Heart left ventricle (tissue), 16 donors: ENCODE results near the gene ACTL6B. TPM values are rescaled to one million over a fixed set of nuclear protein-coding genes. Genes with fewer than 3 reads are reported as not detected.

Source experiments
- ATAC-seq, 4 donors: fragments of 200-7000 bp; cut with Tn5 transposase; one replicate each; pipeline ENCODE4 v1.9.1; 2020 to 2022; ENCODE audit warnings: moderate library complexity in 4 of 4, mild to moderate bottlenecking in 3 of 4, moderate number of reproducible peaks in 1 of 4
- DNase-seq, 5 donors: peaks; one replicate each; pipeline ENCODE4 v3.0.0-alpha.2; 2020
- H3K27ac ChIP-seq, 12 donors: fragments of 200-600 bp; sonication (generic) in 4 of 12; one replicate each; pipeline versions ENCODE4 v1.5.0 to v1.8.0; 2016 to 2022; ENCODE audit warnings: mild to moderate bottlenecking in 2 of 12
- H3K27me3 ChIP-seq, 9 donors: fragments of 200-600 bp; sonication (generic) in 2 of 9; one replicate each; pipeline versions ENCODE4 v1.5.1 to v1.8.0; 2016 to 2022; ENCODE audit warnings: mild to moderate bottlenecking in 3 of 9
- H3K36me3 ChIP-seq, 9 donors: fragments of 200-600 bp; sonication (generic) in 2 of 9; one replicate each; pipeline versions ENCODE4 v1.5.0 to v1.8.0; 2018 to 2022; ENCODE audit warnings: mild to moderate bottlenecking in 2 of 9
- H3K4me1 ChIP-seq, 12 donors: fragments of 200-600 bp; sonication (generic) in 4 of 12; one replicate each; pipeline versions ENCODE4 v1.5.0 to v1.8.0; 2016 to 2022; ENCODE audit warnings: mild to moderate bottlenecking in 3 of 12
- H3K4me3 ChIP-seq, 12 donors: fragments of 200-600 bp; sonication (generic) in 4 of 12; one replicate each; pipeline versions ENCODE4 v1.5.0 to v1.8.0; 2017 to 2022; ENCODE audit warnings: mild to moderate bottlenecking in 9 of 12, moderate library complexity in 4 of 12
- H3K9me3 ChIP-seq, 12 donors: fragments of 200-600 bp; sonication (generic) in 4 of 12; one replicate each; pipeline versions ENCODE4 v1.5.0 to v1.8.0; 2016 to 2022; ENCODE audit warnings: mild to moderate bottlenecking in 1 of 12
- CTCF ChIP-seq, 12 donors: fragments of 200-600 bp; sonication (generic) in 4 of 12; IDR thresholded peaks; one replicate each; pipeline versions ENCODE4 v1.5.0 to v1.8.0; 2018 to 2022; ENCODE audit warnings: antibody characterized with exemption in 12 of 12, mild to moderate bottlenecking in 5 of 12
- POLR2A ChIP-seq, 2 donors: fragments of 450-650 bp; IDR thresholded peaks; one replicate each; pipeline ENCODE4 v1.6.1; 2017; ENCODE audit warnings: antibody characterized with exemption in 2 of 2, mild to moderate bottlenecking in 2 of 2, moderate library complexity in 2 of 2
- WGBS, 4 donors: extraction: QIAGEN DNeasy Blood & Tissue Kit in 2 of 4; methylation state at CpG; one replicate each; pipeline versions ENCODE4 v1.1.5 to v1.1.7; 2013 to 2018; 5-methylcytosine and 5-hydroxymethylcytosine counted together
- intact Hi-C, 10 donors: fragments of 100-400 bp; cut with DNase I; formaldehyde crosslinking; loops; one replicate each; pipeline versions ENCODE4 v1.11.1 to v1.14.2; 2022
- polyA plus RNA-seq, 2 donors: library from polyadenylated mRNA; stranded (reverse); fragments of 200-250 nt; gene quantifications; one replicate each; pipeline ENCODE4 v1.2.3, GENCODE V29; 2013
- total RNA-seq, 9 donors: library from RNA; depleted of rRNA in 2 of 9; stranded (reverse); fragments of >200 nt in 2 of 9; fragmentation: NEBNext Ultra II Directional in 3 of 9; extraction: Animal tissue kit (Norgen Biotek cat#: 25700) in 3 of 9; gene quantifications; one replicate each; pipeline versions ENCODE4 v1.1.0 to v1.2.4, GENCODE V29; 2016 to 2023
- donor health status: ischemic (EF 13 %, LVEDD 7.1; RV severe dilation, severe dysfunction).
- donor health status: healthy with polysubstance abuse.
- donor health status: DM: no; HTN: yes; CAD: no.
- donor health status: DM: no; HTN: no; CAD: no.
- donor health status: ischemic (EF 25% LVEDD 6.9; RV normal size, moderate dysfunction).
- donor health status: ischemic (EF 25% LVEDD 5.7; RV mildly dilated, moderate dysfunction).
- donor health status: healthy.
- donor health status: DM: yes; HTN: yes; CAD: no.
- donor health status: ischemic (EF 35%, LVEDD 5.7; RV mildly dilated, moderate dysfunction).
- donor health status: nonischemic (EF 11% LVEDD 7.7; RV severe dilation, severe dysfunction).
- donor health status: DM: yes; HTN: yes; CAD: no.
- donor health status: PGD.
- donor health status: ischemic (EF 29% LVEDD 5.4; RV normal size, mild dysfunction).
- donor health status: nonischemic (EF 23%, LVEDD 6.1; RV moderate dilation, normal function).

ACTL6B gene
- total and polyA plus RNA-seq, 11 donors, result not detected

GRCh38 chr7:100621554-100621953 lies 34.7 kb downstream of the ACTL6B start:
- H3K4me1 ChIP-seq, result peaks cover 0 to 6% (median 0%) of the 10 kb centered on the region in 12 donors
- no peak for DNase-seq
- ATAC-seq, result no peak
- intact Hi-C loops, result loop anchor here in 1 of 10 donors (5.0 kb wide), 1 partner anchor 66 kb away; no protein-coding TSS in a partner anchor
- TF ChIP-seq POLR2A (IDR thresholded peaks at IDR 0.05) (no peak), CTCF (IDR thresholded peaks at IDR 0.05) (no peak)
- H3K36me3 ChIP-seq, result peaks cover 0 to 6% (median 0%) of the 10 kb centered on the region in 9 donors
- WGBS, 4 donors, result 85 to 87% (median 86%) methylated on average over 8 of the region's 8 CpGs
- H3K27ac ChIP-seq, result no peak overlapping the region
- no peaks in the 10 kb centered on the region for H3K27me3 ChIP-seq
- no peak overlapping the region for H3K4me3 ChIP-seq
- no peaks in the 10 kb centered on the region for H3K9me3 ChIP-seq

- H3K9me3 ChIP-seq, result no peaks in the 10 kb centered on the region
- no peaks in the 10 kb centered on the region for H3K27me3 ChIP-seq
- intact Hi-C loops, result loop anchor here in 1 of 10 donors (5.0 kb wide), 1 partner anchor 66 kb away; no protein-coding TSS in a partner anchor
- no peak for ATAC-seq
- no peak overlapping the region for H3K27ac ChIP-seq
- whole genome bisulfite sequencing, 4 donors, result 93 to 95% (median 95%) methylated on average over 23 of the region's 23 CpGs
- H3K4me3 ChIP-seq, result no peak overlapping the region
- no peaks in the 10 kb centered on the region for H3K4me1 ChIP-seq
- DNase-seq, result no peak
- H3K36me3 ChIP-seq, result peaks cover 0 to 6% (median 0%) of the 10 kb centered on the region in 9 donors
- no peak for TF ChIP-seq CTCF (IDR thresholded peaks at IDR 0.05)
- no peak for TF ChIP-seq POLR2A (IDR thresholded peaks at IDR 0.05)
Measured at GRCh38 chr7:100620804-100621203, 35.4 kb downstream of the ACTL6B start.

- Histone ChIP-seq H3K4me1 (no peaks in the 10 kb centered on the region), H3K36me3 (peaks cover 0 to 6% (median 0%) of the 10 kb centered on the region in 9 donors), H3K27ac (no peak overlapping the region), H3K9me3 (no peaks in the 10 kb centered on the region), H3K27me3 (no peaks in the 10 kb centered on the region), H3K4me3 (no peak overlapping the region)
- TF ChIP-seq POLR2A (IDR thresholded peaks at IDR 0.05) (no peak), CTCF (IDR thresholded peaks at IDR 0.05) (no peak)
- 92 to 100% (median 94%) methylated on average over 6 of the region's 6 CpGs for WGBS, 4 donors
- intact Hi-C loops, result loop anchor here in 1 of 10 donors (5.0 kb wide), 1 partner anchor 67 kb away; no protein-coding TSS in a partner anchor
- ATAC-seq, result no peak
- no peak for DNase-seq
Measured at GRCh38 chr7:100620239-100620638, 36.0 kb downstream of the ACTL6B start.

- intact Hi-C loops, result loop anchor here in 4 of 10 donors (5.0 to 10.0 kb wide), 3 partner anchors 58 to 78 kb away; partner anchors contain the start of genes GIGYF1 (in 3 of the 4) and GNB2 (in 2 of the 4)
- Histone ChIP-seq H3K36me3 (peaks cover 0 to 14% (median 0%) of the 10 kb centered on the region in 9 donors), H3K4me3 (no peak overlapping the region), H3K27me3 (no peaks in the 10 kb centered on the region), H3K9me3 (no peaks in the 10 kb centered on the region), H3K27ac (no peak overlapping the region), H3K4me1 (peaks cover 0 to 24% (median 12%) of the 10 kb centered on the region in 12 donors)
- 79 to 95% (median 90%) methylated on average over 6 of the region's 6 CpGs for WGBS, 4 donors
- no peak for ATAC-seq
- TF ChIP-seq CTCF (IDR thresholded peaks at IDR 0.05) (no peak), POLR2A (IDR thresholded peaks at IDR 0.05) (no peak)
- no peak for DNase-seq
Measured at GRCh38 chr7:100614308-100614861, 41.9 kb downstream of the ACTL6B start.
